ENCODE data around the gene FNDC3A. TPM values are rescaled to one million over a fixed set of nuclear protein-coding genes. Genes with fewer than 3 reads are reported as not detected.
A peak's percentile ranks its signal among the peaks of the same experiment; 100 is the strongest.

Gene FNDC3A
- total RNA-seq, 1 donor, result 122 TPM

DNA sequence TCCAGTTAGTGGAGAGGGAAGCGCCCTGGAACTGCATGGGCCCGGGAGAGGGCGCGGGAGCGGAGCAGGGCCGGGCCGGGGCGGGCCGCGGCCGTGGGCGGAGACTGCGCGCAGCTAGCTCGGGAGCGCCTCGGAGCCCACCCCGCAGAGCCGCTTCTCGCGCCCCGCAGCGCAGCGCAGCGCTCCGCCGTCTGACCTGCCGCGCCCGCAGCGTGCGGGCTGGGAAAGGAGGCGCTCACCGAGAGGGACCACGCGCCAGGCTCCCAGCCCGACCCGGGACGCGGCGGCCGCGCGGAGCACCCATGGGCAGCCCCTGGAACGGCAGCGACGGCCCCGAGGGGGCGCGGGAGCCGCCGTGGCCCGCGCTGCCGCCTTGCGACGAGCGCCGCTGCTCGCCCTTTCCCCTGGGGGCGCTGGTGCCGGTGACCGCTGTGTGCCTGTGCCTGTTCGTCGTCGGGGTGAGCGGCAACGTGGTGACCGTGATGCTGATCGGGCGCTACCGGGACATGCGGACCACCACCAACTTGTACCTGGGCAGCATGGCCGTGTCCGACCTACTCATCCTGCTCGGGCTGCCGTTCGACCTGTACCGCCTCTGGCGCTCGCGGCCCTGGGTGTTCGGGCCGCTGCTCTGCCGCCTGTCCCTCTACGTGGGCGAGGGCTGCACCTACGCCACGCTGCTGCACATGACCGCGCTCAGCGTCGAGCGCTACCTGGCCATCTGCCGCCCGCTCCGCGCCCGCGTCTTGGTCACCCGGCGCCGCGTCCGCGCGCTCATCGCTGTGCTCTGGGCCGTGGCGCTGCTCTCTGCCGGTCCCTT, 244.5 kb downstream of the FNDC3A start, which contains the start of gene MLNR:
Gene MLNR (plus strand): TSS at position 303 of the 820 bp plus-strand sequence. CDS start 0 bp downstream, at position 303.
- H3K4me3 ChIP-seq (ENCODE audit: low read depth, low read length), result peak within 1 kb of the TSS; percentile 38
- TF ChIP-seq, protein P1, sequence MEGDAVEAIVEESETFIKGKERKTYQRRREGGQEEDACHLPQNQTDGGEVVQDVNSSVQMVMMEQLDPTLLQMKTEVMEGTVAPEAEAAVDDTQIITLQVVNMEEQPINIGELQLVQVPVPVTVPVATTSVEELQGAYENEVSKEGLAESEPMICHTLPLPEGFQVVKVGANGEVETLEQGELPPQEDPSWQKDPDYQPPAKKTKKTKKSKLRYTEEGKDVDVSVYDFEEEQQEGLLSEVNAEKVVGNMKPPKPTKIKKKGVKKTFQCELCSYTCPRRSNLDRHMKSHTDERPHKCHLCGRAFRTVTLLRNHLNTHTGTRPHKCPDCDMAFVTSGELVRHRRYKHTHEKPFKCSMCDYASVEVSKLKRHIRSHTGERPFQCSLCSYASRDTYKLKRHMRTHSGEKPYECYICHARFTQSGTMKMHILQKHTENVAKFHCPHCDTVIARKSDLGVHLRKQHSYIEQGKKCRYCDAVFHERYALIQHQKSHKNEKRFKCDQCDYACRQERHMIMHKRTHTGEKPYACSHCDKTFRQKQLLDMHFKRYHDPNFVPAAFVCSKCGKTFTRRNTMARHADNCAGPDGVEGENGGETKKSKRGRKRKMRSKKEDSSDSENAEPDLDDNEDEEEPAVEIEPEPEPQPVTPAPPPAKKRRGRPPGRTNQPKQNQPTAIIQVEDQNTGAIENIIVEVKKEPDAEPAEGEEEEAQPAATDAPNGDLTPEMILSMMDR (IDR thresholded peaks at IDR 0.05; ENCODE audit: insufficient read depth, low read depth, low read length), result no peak

DNA sequence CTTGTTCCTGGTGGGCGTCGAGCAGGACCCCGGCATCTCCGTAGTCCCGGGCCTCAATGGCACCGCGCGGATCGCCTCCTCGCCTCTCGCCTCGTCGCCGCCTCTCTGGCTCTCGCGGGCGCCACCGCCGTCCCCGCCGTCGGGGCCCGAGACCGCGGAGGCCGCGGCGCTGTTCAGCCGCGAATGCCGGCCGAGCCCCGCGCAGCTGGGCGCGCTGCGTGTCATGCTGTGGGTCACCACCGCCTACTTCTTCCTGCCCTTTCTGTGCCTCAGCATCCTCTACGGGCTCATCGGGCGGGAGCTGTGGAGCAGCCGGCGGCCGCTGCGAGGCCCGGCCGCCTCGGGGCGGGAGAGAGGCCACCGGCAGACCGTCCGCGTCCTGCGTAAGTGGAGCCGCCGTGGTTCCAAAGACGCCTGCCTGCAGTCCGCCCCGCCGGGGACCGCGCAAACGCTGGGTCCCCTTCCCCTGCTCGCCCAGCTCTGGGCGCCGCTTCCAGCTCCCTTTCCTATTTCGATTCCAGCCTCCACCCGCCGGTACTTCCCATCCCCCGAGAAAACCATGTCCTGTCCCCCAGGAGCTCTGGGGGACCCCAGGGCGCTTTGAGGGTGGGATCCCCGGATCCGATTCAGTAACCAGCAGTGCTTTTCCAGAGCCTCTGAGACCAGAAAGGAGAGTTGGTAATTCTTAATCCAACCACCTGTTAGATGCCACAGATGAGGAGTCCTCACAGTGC, 245.3 kb downstream of the FNDC3A start:
- no peak for DNase-seq (ENCODE audit: low read depth)

More for the DNA sequence above, 244.5 kb downstream of the FNDC3A start, which contains the start of gene MLNR:
- peak; percentile 47 for DNase-seq (ENCODE audit: low read depth)

GRCh38 chr13:49221590-49221965, 245.9 kb downstream of the FNDC3A start:
- no peak for DNase-seq (ENCODE audit: low read depth)
- TF ChIP-seq, protein P1 (IDR thresholded peaks at IDR 0.05; ENCODE audit: insufficient read depth, low read depth, low read length), result no peak
- no peak overlapping the region for H3K4me3 ChIP-seq (ENCODE audit: low read depth, low read length)

More for the DNA sequence above, 245.3 kb downstream of the FNDC3A start:
- TF ChIP-seq, protein P1 (IDR thresholded peaks at IDR 0.05; ENCODE audit: insufficient read depth, low read depth, low read length), result no peak
- peak overlapping the region; percentile 38 for H3K4me3 ChIP-seq (ENCODE audit: low read depth, low read length)

DNA sequence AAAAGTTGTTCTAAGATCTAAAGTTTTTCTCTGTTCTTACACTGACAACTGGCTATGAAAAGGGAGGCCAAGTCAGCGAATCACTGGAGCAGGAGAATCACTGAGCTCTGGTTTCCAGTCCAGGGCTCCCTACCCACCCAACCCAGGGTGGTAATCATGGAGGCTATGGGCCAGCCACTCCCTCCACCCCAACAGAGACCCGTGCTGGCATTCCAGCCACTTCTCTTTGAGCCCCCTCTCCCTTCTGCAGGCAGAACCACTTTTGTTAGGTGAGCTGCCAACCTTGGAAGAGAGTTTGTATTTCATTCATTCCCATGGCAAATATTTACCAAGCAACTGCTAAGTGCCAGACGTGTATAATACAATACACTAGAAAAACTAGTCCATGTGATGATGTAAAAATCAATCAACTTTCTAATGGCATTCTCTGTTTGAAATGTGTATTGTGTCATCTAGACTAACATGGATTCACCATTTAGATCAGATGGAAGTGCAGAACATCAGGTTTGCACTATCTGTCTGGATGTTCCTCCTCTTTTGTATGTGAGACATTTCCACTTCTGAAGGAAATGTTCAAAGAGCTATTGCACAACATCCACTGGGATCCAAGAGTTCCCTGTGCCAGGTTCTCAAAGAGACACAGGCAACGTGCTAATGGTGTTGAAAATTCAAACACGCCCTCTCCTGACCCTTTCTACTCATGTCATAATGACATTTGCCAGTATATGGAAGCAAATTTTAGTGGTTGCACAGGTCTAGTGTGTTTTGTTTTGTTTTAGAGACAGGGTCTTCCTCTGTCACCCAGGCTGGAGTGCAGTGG, 249.7 kb downstream of the FNDC3A start:
- peak; percentile 40 for DNase-seq (ENCODE audit: low read depth)
- no peak overlapping the region for H3K4me3 ChIP-seq (ENCODE audit: low read depth, low read length)
- TF ChIP-seq, protein P1 (IDR thresholded peaks at IDR 0.05; ENCODE audit: insufficient read depth, low read depth, low read length), result no peak

GRCh38 chr13:49226613-49227012, 250.9 kb downstream of the FNDC3A start:
- DNase-seq (ENCODE audit: low read depth), result no peak
- no peak overlapping the region for H3K4me3 ChIP-seq (ENCODE audit: low read depth, low read length)
- TF ChIP-seq, protein P1 (IDR thresholded peaks at IDR 0.05; ENCODE audit: insufficient read depth, low read depth, low read length), result no peak

DNA sequence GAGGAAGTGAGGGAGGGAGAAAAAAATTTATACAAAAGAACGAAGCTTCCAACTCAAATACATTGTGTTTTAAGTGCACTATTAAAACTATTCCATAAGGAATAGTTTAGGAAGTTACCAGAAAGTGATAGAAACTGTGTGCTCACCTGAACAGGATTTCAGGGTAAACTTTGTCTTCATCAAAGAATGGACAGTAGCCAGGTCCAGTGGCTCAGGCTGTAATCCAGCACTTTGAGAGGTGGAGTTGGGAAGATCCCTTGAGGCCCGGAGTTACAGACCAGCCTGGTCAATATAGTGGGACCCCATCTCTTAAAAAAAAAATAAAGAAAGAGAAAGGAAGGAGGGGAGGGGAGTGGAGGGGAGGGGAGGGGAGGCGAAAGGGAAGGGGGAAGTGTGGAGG, 259.0 kb downstream of the FNDC3A start:
- TF ChIP-seq, protein P1 (IDR thresholded peaks at IDR 0.05; ENCODE audit: insufficient read depth, low read depth, low read length), result no peak
- no peak for DNase-seq (ENCODE audit: low read depth)
- no peak overlapping the region for H3K4me3 ChIP-seq (ENCODE audit: low read depth, low read length)

Data from fibroblast of villous mesenchyme (primary cell).